H1 (cell line): ENCODE measurements around the gene MYPN. TPM values are rescaled to one million over a fixed set of nuclear protein-coding genes. Genes with fewer than 3 reads are reported as not detected.
A peak's percentile ranks its signal among the peaks of the same experiment; 100 is the strongest.

Source experiments
- CTCF ChIA-PET: fragments of 300-600 bp; sonication (Branson Sonifier 250); formaldehyde crosslinking; loops from one replicate; lab custom pipeline; 2021; ENCODE audit not compliant: partially characterized antibody; lab: Charles Lee
- POLR2A ChIA-PET: fragments of 300-600 bp; sonication (Branson Sonifier 250); formaldehyde crosslinking; loops from one replicate; lab custom pipeline; 2021; ENCODE audit warnings: inconsistent platforms; ENCODE audit not compliant: partially characterized antibody; lab: Charles Lee
- DNase-seq, 2 experiments: peaks; one replicate each; pipeline versions ENCODE4 v3.0.0 to v3.0.0-alpha.2; 2010 to 2022; ENCODE audit warnings: low spot score in 2 of 2, low read depth in 1 of 2, mixed read lengths in 1 of 2
- FAIRE-seq: peaks from 2 replicates; lab custom pipeline; 2011; peaks lifted over from hg19 to GRCh38; lab: Jason Lieb, UNC
- H2AFZ ChIP-seq: 2 replicates; pipeline ENCODE4 v1.8.1; 2012; ENCODE audit warnings: low read length, inconsistent platforms
- H2AK5ac ChIP-seq: 2 replicates; pipeline ENCODE4 v1.6.1; 2013; ENCODE audit warnings: low read depth, low read length
- H2BK120ac ChIP-seq: replicated peaks from 2 replicates; pipeline ENCODE3; 2013; ENCODE audit warnings: low read depth, low read length, inconsistent platforms
- H2BK12ac ChIP-seq: 2 replicates; pipeline ENCODE4 v1.6.1; 2013; ENCODE audit warnings: low read depth, low read length
- H2BK15ac ChIP-seq: 2 replicates; pipeline ENCODE4 v1.6.1; 2013; ENCODE audit warnings: low read length
- H2BK20ac ChIP-seq: 2 replicates; pipeline ENCODE4 v1.6.1; 2013; ENCODE audit warnings: low read length
- H2BK5ac ChIP-seq: 2 replicates; pipeline ENCODE4 v1.6.1; 2013; ENCODE audit warnings: low read depth, low read length
- H3K14ac ChIP-seq: 2 replicates; pipeline ENCODE4 v1.6.1; 2013; ENCODE audit warnings: inconsistent platforms; ENCODE audit not compliant: insufficient read length
- H3K18ac ChIP-seq: 2 replicates; pipeline ENCODE4 v1.6.1; 2013; ENCODE audit warnings: low read length; ENCODE audit errors: extremely low read depth
- H3K23ac ChIP-seq: 2 replicates; pipeline ENCODE4 v1.6.1; 2013; ENCODE audit warnings: inconsistent platforms; ENCODE audit not compliant: insufficient read length
- H3K23me2 ChIP-seq: 2 replicates; pipeline ENCODE4 v1.6.1; 2013; ENCODE audit warnings: low read depth, low read length
- H3K27ac ChIP-seq: 2 replicates; pipeline ENCODE4 v1.6.1; 2011; ENCODE audit warnings: low read depth, low read length, inconsistent platforms
- H3K27me3 ChIP-seq, 4 experiments: replicated peaks in 1 of 4; 1 replicate in 1 of 4; 2 replicates in 3 of 4; pipeline versions ENCODE4 v1.6.1 to v1.8.1; 2011 to 2013; ENCODE audit warnings: low read length in 3 of 4, mild to moderate bottlenecking in 3 of 4, inconsistent platforms in 2 of 4, mixed read lengths in 2 of 4, moderate library complexity in 1 of 4; ENCODE audit not compliant: control insufficient read depth in 3 of 4, insufficient read depth in 3 of 4; ENCODE audit errors: extremely low read depth in 1 of 4
- H3K36me3 ChIP-seq, 4 experiments: 2 replicates each; pipeline versions ENCODE4 v1.6.1 to v1.8.1; 2011 to 2013; ENCODE audit warnings: mild to moderate bottlenecking in 4 of 4, low read length in 3 of 4, moderate library complexity in 2 of 4, control low read depth in 1 of 4, inconsistent platforms in 1 of 4; ENCODE audit not compliant: insufficient read depth in 4 of 4, control insufficient read depth in 2 of 4
- H3K4ac ChIP-seq: replicated peaks from 2 replicates; pipeline ENCODE3; 2013; ENCODE audit warnings: low read length, low read depth, mixed read lengths, inconsistent platforms; ENCODE audit not compliant: insufficient read length
- H3K4me1 ChIP-seq, 4 experiments: replicated peaks in 1 of 4; 1 replicate in 1 of 4; 2 replicates in 3 of 4; pipeline versions ENCODE4 v1.6.1 to v1.8.1; 2011 to 2013; ENCODE audit warnings: low read length in 3 of 4, inconsistent platforms in 2 of 4, mixed read lengths in 1 of 4; ENCODE audit not compliant: insufficient read depth in 4 of 4, control insufficient read depth in 3 of 4
- H3K4me2 ChIP-seq, 2 experiments: 2 replicates each; pipeline versions ENCODE4 v1.6.1 to v1.8.1; 2011 to 2013; ENCODE audit warnings: low read depth in 2 of 2, low read length in 2 of 2, control low read depth in 1 of 2, inconsistent platforms in 1 of 2, mild to moderate bottlenecking in 1 of 2; ENCODE audit not compliant: insufficient read depth in 1 of 2
- H3K4me3 ChIP-seq, 4 experiments: fragments of 200-600, 300-600 bp in 1 of 4; sonication (generic), shearing (Covaris generic), sonication (Bioruptor Twin) in 1 of 4; 2 replicates each; pipeline versions ENCODE4 v1.5.1 to v1.8.1; 2011 to 2016; ENCODE audit warnings: low read length in 4 of 4, low read depth in 3 of 4, control low read depth in 2 of 4, inconsistent platforms in 2 of 4, mild to moderate bottlenecking in 2 of 4, mixed read lengths in 1 of 4, moderate library complexity in 1 of 4; ENCODE audit not compliant: insufficient read depth in 2 of 4; ENCODE audit errors: extremely low read depth in 1 of 4
- H3K56ac ChIP-seq: replicated peaks from 2 replicates; pipeline ENCODE3; 2013; ENCODE audit warnings: low read depth, mild to moderate bottlenecking, mixed read lengths, low read length, inconsistent platforms; ENCODE audit not compliant: insufficient read length
- H3K79me1 ChIP-seq: 2 replicates; pipeline ENCODE4 v1.6.1; 2013; ENCODE audit warnings: low read depth, low read length, control low read depth
- H3K79me2 ChIP-seq, 2 experiments: 2 replicates each; pipeline versions ENCODE4 v1.6.1 to v1.8.1; 2012 to 2013; ENCODE audit warnings: low read length in 2 of 2, mild to moderate bottlenecking in 2 of 2, inconsistent platforms in 1 of 2; ENCODE audit not compliant: insufficient read depth in 2 of 2, control insufficient read depth in 1 of 2
- H3K9ac ChIP-seq, 4 experiments: replicated peaks in 1 of 4; 1 replicate in 1 of 4; 2 replicates in 3 of 4; pipeline versions ENCODE4 v1.6.1 to v1.8.1; 2011 to 2013; ENCODE audit warnings: low read depth in 3 of 4, low read length in 3 of 4, control low read depth in 2 of 4, mild to moderate bottlenecking in 2 of 4, moderate library complexity in 2 of 4, inconsistent platforms in 1 of 4; ENCODE audit errors: extremely low read depth in 1 of 4
- H3K9me3 ChIP-seq, 2 experiments: 2 replicates each; pipeline versions ENCODE4 v1.6.1 to v1.8.1; 2012 to 2013; ENCODE audit warnings: mild to moderate bottlenecking in 2 of 2, moderate library complexity in 2 of 2, control low read depth in 1 of 2, inconsistent platforms in 1 of 2, low read depth in 1 of 2, low read length in 1 of 2, mixed read lengths in 1 of 2; ENCODE audit not compliant: insufficient read depth in 2 of 2
- H4K20me1 ChIP-seq, 2 experiments: replicated peaks in 1 of 2; 2 replicates each; pipeline versions ENCODE3 to v1.8.1; 2011 to 2013; ENCODE audit warnings: inconsistent platforms in 2 of 2, low read length in 2 of 2, mild to moderate bottlenecking in 1 of 2; ENCODE audit not compliant: insufficient read depth in 2 of 2, control insufficient read depth in 1 of 2
- H4K5ac ChIP-seq: 2 replicates; pipeline ENCODE4 v1.6.1; 2013; ENCODE audit warnings: low read length, low read depth, mixed read lengths, inconsistent platforms; ENCODE audit not compliant: insufficient read length
- H4K8ac ChIP-seq: 2 replicates; pipeline ENCODE4 v1.8.0; 2013; ENCODE audit warnings: mild to moderate bottlenecking, moderate library complexity, low read length, inconsistent platforms; ENCODE audit not compliant: insufficient read depth; ENCODE audit errors: extremely low read depth
- H4K91ac ChIP-seq: replicated peaks from 2 replicates; pipeline ENCODE3; 2013; ENCODE audit warnings: low read length, mixed read lengths, inconsistent platforms; ENCODE audit not compliant: insufficient read length
- CHD1 ChIP-seq: IDR thresholded peaks from 2 replicates; pipeline ENCODE4 v1.6.1; 2012; ENCODE audit warnings: low read depth, low read length, improper control_type of control experiment
- GABPA ChIP-seq: IDR thresholded peaks from 2 replicates; pipeline ENCODE4 v1.6.1; 2011; ENCODE audit warnings: mild to moderate bottlenecking, low read length, moderate library complexity, borderline replicate concordance; ENCODE audit not compliant: insufficient read depth
- RXRA ChIP-seq: IDR thresholded peaks from 2 replicates; pipeline ENCODE4 v1.6.1; 2011; ENCODE audit warnings: low read depth, mild to moderate bottlenecking, low read length, moderate library complexity; ENCODE audit not compliant: insufficient read depth
- TCF12 ChIP-seq: IDR thresholded peaks from 2 replicates; pipeline ENCODE4 v1.6.1; 2011; ENCODE audit warnings: low read depth, mild to moderate bottlenecking, low read length
- TEAD4 ChIP-seq: IDR thresholded peaks from 2 replicates; pipeline ENCODE4 v1.6.1; 2012; ENCODE audit warnings: low read depth, low read length, inconsistent platforms, mixed read lengths
- WGBS, 2 experiments: shearing (Covaris generic) in 1 of 2; methylation state at CpG; one replicate each; pipeline versions ENCODE4 v1.1.6 to v1.1.7; 2013 to 2015; ENCODE audit warnings: low lambda C conversion rate in 2 of 2, mixed read lengths in 2 of 2, inconsistent platforms in 1 of 2, low coverage in 1 of 2, missing lambda C conversion rate in 1 of 2; ENCODE audit not compliant: insufficient replicate concordance in 2 of 2, insufficient coverage in 1 of 2, insufficient read length in 1 of 2; ENCODE audit errors: extremely low coverage in 1 of 2, missing lambda C conversion rate in 1 of 2; 5-methylcytosine and 5-hydroxymethylcytosine counted together
- polyA plus RNA-seq, 7 experiments: library from polyadenylated mRNA; depleted of rRNA in 3 of 7; stranded (reverse) in 5 of 7; unstranded in 2 of 7; fragments of >200 nt in 5 of 7; fragments of 200-250 nt in 2 of 7; gene quantifications; 1 replicate in 5 of 7; 2 replicates in 1 of 7; 4 replicates in 1 of 7; pipeline versions ENCODE4 v1.2.1 to v1.2.3, GENCODE V29; 2011 to 2013; ENCODE audit warnings: missing spikeins in 2 of 7, mixed read lengths in 2 of 7
- total RNA-seq: library from RNA; stranded (reverse); fragmentation: NEBNext Ultra II Directional; extraction: Animal tissue kit (Norgen Biotek cat#: 25700); gene quantifications from 2 replicates; pipeline ENCODE4 v1.2.1, GENCODE V29; 2021

The MYPN gene
- total and polyA plus RNA-seq, 2 of the 8 experiments (the other 6 are each of a cell fraction or from before 2014, with no cell fraction given), result not detected

DNA sequence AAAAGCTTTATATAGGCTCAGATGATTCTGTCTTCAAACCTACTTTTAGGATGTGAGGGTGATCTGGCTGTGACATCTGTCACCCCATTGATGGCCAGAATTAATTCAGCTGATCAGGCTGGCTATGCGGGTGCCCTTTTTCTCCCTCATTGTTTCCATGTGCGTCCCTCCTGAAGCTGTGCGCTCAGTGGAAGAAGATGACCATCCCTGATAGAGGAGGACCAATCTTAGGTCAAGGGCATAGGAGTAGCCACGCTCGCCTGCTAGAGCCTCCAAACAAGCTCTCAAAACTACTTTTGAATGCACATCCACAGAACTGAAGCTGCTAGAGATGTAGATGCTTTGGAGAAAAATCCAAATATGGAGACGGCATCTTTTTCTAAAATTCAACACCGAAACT, 48.7 kb downstream of the MYPN start:
- Histone ChIP-seq H3K18ac (no peak overlapping the region), H3K4me3 (no peak overlapping the region), H3K9me3 (no peaks in the 10 kb centered on the region), H3K4me1 (peaks cover 0 to 12% (median 8%) of the 10 kb centered on the region in 4 experiments; a peak in 5 of 7 replicates), H3K79me1 (no peaks in the 10 kb centered on the region), H3K27me3 (no peaks in the 10 kb centered on the region), H4K20me1 (no peaks in the 10 kb centered on the region), H3K79me2 (no peaks in the 10 kb centered on the region), H4K91ac (no peak overlapping the region), H3K4me2 (no peak overlapping the region), H3K9ac (no peak overlapping the region), H2AFZ (peak overlapping the region; percentile 28; the same call in 1 of the 2 replicates), H2BK15ac (no peak overlapping the region), H2BK5ac (no peak overlapping the region), H2BK120ac (no peak overlapping the region), H2AK5ac (no peak overlapping the region), H3K14ac (no peak overlapping the region), H3K27ac (no peak overlapping the region), H3K56ac (no peak overlapping the region), H3K4ac (no peak overlapping the region), H2BK12ac (no peak overlapping the region), H4K5ac (no peak overlapping the region), H3K23ac (no peak overlapping the region), H3K36me3 (no peaks in the 10 kb centered on the region), H2BK20ac (no peak overlapping the region), H4K8ac (no peak overlapping the region), H3K23me2 (no peaks in the 10 kb centered on the region; the same call in 1 of the 2 replicates)
- TF ChIP-seq TCF12 (no peak), RXRA (no peak), CHD1 (no peak), GABPA (no peak), TEAD4 (no peak)
- FAIRE-seq, result no peak
- WGBS, 2 experiments, result 83% methylated on average over 7 of the region's 7 CpGs; no CpG with 5 or more reads in 1 of the 2 experiments
- ChIA-PET POLR2A (interaction anchor here (1.2 kb wide), 1 partner anchor 174 kb away, joined by 3 read pairs; the partner anchor contains the start of genes HNRNPH3 and PBLD), CTCF (interaction anchor here (0.7 to 7.3 kb wide), 15 partner anchors 9 to 370 kb away, joined by 3 to 49 read pairs (median 4); no protein-coding TSS in a partner anchor)
- DNase-seq, result no peak
